LNCaP clone FGC (cell line): Measurements from ENCODE around the gene ENO2.

ENCODE experiments used
- DNase-seq: peaks from one replicate; pipeline ENCODE4 v3.0.0-alpha.2; 2011; ENCODE audit warnings: low read depth
- H3K4me3 ChIP-seq: 2 replicates; pipeline ENCODE4 v1.5.1; 2011; ENCODE audit warnings: mild to moderate bottlenecking, low read depth, low read length, control low read depth
- CTCF ChIP-seq: IDR thresholded peaks from 2 replicates; pipeline ENCODE4 v1.5.1; 2012; ENCODE audit warnings: mild to moderate bottlenecking; ENCODE audit not compliant: control insufficient read depth, insufficient read depth; ENCODE audit errors: extremely low read depth

ENO2 gene

GRCh38 chr12:6941782-6942181, 27.4 kb downstream of the ENO2 start:
- TF ChIP-seq CTCF, result no peak
- no peak overlapping the region for H3K4me3 ChIP-seq
- no peak for DNase-seq

DNA sequence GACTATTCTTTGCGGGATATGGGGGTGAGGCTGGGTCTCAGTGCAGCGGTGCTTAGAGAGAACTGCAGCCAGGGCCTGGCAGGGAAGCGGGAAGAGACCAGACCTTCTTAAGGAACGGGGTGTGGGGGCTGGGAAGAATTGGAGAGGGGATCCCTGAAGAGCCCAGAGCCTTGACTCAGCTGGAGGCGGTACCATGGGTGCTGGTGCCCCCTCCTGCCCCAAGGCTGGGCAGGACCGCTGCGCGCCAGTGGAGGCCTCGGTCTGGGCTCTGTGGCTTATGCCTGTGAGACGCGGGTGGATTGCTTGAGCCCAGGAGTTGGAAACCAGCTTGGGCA, 27.9 kb downstream of the ENO2 start:
- TF ChIP-seq CTCF, result no peak
- H3K4me3 ChIP-seq, result no peak overlapping the region
- DNase-seq, result no peak

DNA sequence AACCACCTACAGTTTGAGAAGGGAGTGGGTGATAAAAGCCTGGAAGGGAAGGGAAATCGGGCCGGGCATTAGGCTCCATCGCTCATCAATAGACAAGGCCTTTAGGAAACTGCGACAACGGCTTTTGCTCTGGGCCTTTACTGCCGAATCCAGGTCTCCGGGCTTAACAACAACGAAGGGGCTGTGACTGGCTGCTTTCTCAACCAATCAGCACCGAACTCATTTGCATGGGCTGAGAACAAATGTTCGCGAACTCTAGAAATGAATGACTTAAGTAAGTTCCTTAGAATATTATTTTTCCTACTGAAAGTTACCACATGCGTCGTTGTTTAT, 29.0 kb downstream of the ENO2 start:
- DNase-seq, result peak; percentile 86
- TF ChIP-seq CTCF, result no peak
- peak overlapping the region; percentile 85 for H3K4me3 ChIP-seq

GRCh38 chr12:6943722-6944380, 29.5 kb downstream of the ENO2 start, which contains the start of the genes C12orf57 and RNU7-1:
Gene C12orf57 (plus strand): TSS chr12:6944022. CDS start chr12:6944122, 100 bp downstream.
Gene RNU7-1 (plus strand): TSS chr12:6943816.
- no peak for TF ChIP-seq CTCF
- peak; percentile 65 for DNase-seq
- H3K4me3 ChIP-seq, result peak within 1 kb of the TSS; percentile 85

GRCh38 chr12:6944381-6945186, 30.2 kb downstream of the ENO2 start:
- H3K4me3 ChIP-seq, result peak overlapping the region; percentile 85
- peak; percentile 94 for TF ChIP-seq CTCF
- DNase-seq, result peak; percentile 90

DNA sequence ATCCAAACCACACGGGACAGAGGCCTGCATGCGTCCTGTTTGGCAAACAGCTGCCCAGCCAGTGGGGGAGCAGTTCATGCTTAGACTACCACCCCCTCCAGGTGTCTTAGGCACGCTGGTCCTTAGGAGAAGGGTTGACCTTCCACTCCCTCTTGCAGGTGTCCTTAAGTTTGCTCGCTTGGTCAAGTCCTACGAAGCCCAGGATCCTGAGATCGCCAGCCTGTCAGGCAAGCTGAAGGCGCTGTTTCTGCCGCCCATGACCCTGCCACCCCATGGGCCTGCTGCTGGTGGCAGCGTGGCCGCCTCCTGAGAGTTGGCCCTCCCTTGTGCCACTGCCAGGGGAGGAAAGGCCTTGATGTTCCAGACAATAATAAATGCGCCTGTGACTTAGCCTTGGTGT, 31.2 kb downstream of the ENO2 start:
- no peak for TF ChIP-seq CTCF
- H3K4me3 ChIP-seq, result peak overlapping the region; percentile 85
- DNase-seq, result no peak
